Suppressor macrophage (primary cell): ENCODE data around the gene SMAD9.

Experiments
- DNase-seq, 4 experiments: peaks; one replicate each; pipeline ENCODE4 v3.0.0-alpha.2; 2020 to 2022

SMAD9 gene

GRCh38 chr13:36862722-36863121 is 57.3 kb downstream of the SMAD9 start:
- no peak for DNase-seq

- no peak for DNase-seq
These were observed 57.9 kb downstream of the SMAD9 start for GRCh38 chr13:36862002-36862685.

- no peak for DNase-seq
These were observed 60.8 kb downstream of the SMAD9 start for GRCh38 chr13:36859259-36859658.

GRCh38 chr13:36858290-36858689 is 61.7 kb downstream of the SMAD9 start:
- peak; percentile 27 to 72 (median 51) for DNase-seq

- DNase-seq = peak; percentile 46 to 76 (median 62)
These were observed 62.8 kb downstream of the SMAD9 start for GRCh38 chr13:36857253-36857652.

- DNase-seq = peak; percentile 48 to 65 (median 57)
These were observed 69.1 kb downstream of the SMAD9 start for GRCh38 chr13:36850790-36851438.

- DNase-seq = peak; percentile 8 to 51 (median 22)
These were observed 71.6 kb downstream of the SMAD9 start for GRCh38 chr13:36848199-36848982.

- no peak for DNase-seq
These were observed 72.4 kb downstream of the SMAD9 start for GRCh38 chr13:36847606-36848005.

GRCh38 chr13:36841391-36841790 is 78.6 kb downstream of the SMAD9 start:
- DNase-seq = no peak

GRCh38 chr13:36840718-36841250 is 79.3 kb downstream of the SMAD9 start:
- no peak for DNase-seq

- no peak for DNase-seq
These were observed 80.1 kb downstream of the SMAD9 start for GRCh38 chr13:36839981-36840380.

- no peak for DNase-seq
These were observed 80.8 kb downstream of the SMAD9 start for GRCh38 chr13:36839281-36839680.

GRCh38 chr13:36837354-36838092 is 82.5 kb downstream of the SMAD9 start:
- no peak for DNase-seq

GRCh38 chr13:36834299-36834698 is 85.7 kb downstream of the SMAD9 start:
- DNase-seq = no peak

GRCh38 chr13:36831291-36831690 is 88.7 kb downstream of the SMAD9 start:
- no peak for DNase-seq

- no peak for DNase-seq
These were observed 90.3 kb downstream of the SMAD9 start for GRCh38 chr13:36829753-36830152.

GRCh38 chr13:36822785-36823184 is 97.3 kb downstream of the SMAD9 start:
- DNase-seq = no peak

- no peak for DNase-seq
These were observed 99.8 kb downstream of the SMAD9 start for GRCh38 chr13:36820222-36820621.

GRCh38 chr13:36819739-36820090 is 100.3 kb downstream of the SMAD9 start:
- peak in 3 of 4 experiments; percentile 26 to 40 (median 27) for DNase-seq

GRCh38 chr13:36818804-36819738 is 101.0 kb downstream of the SMAD9 start, which contains the start of gene RFXAP:
RFXAP (plus strand) TSS chr13:36819222; CDS start chr13:36819358, 136 bp downstream.
- peak; percentile 95 to 98 (median 96) for DNase-seq
